Astrocyte (in vitro differentiated cells and primary cell): ENCODE data around the gene RMDN3. TPM values are rescaled to one million over a fixed set of nuclear protein-coding genes. Genes with fewer than 3 reads are reported as not detected.

Source experiments
- DNase-seq: peaks from one replicate; pipeline ENCODE4 v3.0.0-alpha.2; 2010; ENCODE audit warnings: low read depth
- FAIRE-seq: peaks from 2 replicates; lab custom pipeline; 2011; peaks lifted over from hg19 to GRCh38; lab: Jason Lieb, UNC
- H2AFZ ChIP-seq: 2 replicates; pipeline ENCODE4 v1.6.0; 2012; ENCODE audit warnings: low read depth, low read length, inconsistent platforms
- H3K27ac ChIP-seq: 2 replicates; pipeline ENCODE4 v1.5.1; 2011; ENCODE audit warnings: low read depth, low read length, inconsistent platforms
- H3K27me3 ChIP-seq: 2 replicates; pipeline ENCODE4 v1.6.0; 2011; ENCODE audit warnings: low read length, inconsistent platforms; ENCODE audit not compliant: insufficient read depth
- H3K36me3 ChIP-seq: 2 replicates; pipeline ENCODE4 v1.5.1; 2011; ENCODE audit warnings: low read length, inconsistent platforms; ENCODE audit not compliant: insufficient read depth
- H3K4me1 ChIP-seq: 2 replicates; pipeline ENCODE4 v1.5.1; 2011; ENCODE audit warnings: low read length, inconsistent platforms; ENCODE audit not compliant: insufficient read depth
- H3K4me2 ChIP-seq: 2 replicates; pipeline ENCODE4 v1.6.0; 2012; ENCODE audit warnings: low read length, inconsistent platforms
- H3K4me3 ChIP-seq: 2 replicates; pipeline ENCODE4 v1.5.1; 2011; ENCODE audit warnings: low read depth, mild to moderate bottlenecking, low read length, inconsistent platforms; ENCODE audit not compliant: insufficient read depth
- H3K79me2 ChIP-seq: 2 replicates; pipeline ENCODE4 v1.6.0; 2012; ENCODE audit warnings: mild to moderate bottlenecking, low read length, inconsistent platforms; ENCODE audit not compliant: insufficient read depth
- H3K9ac ChIP-seq: 2 replicates; pipeline ENCODE4 v1.6.0; 2012; ENCODE audit warnings: mild to moderate bottlenecking, low read length, inconsistent platforms
- H3K9me3 ChIP-seq: 2 replicates; pipeline ENCODE4 v1.5.1; 2012; ENCODE audit warnings: low read depth, mild to moderate bottlenecking, low read length, inconsistent platforms; ENCODE audit not compliant: insufficient read depth
- H4K20me1 ChIP-seq: 2 replicates; pipeline ENCODE4 v1.6.0; 2012; ENCODE audit warnings: low read length, inconsistent platforms; ENCODE audit not compliant: insufficient read depth
- H3K27ac Mint-ChIP-seq: one replicate; pipeline ENCODE4 v1.8.0; 2021; ENCODE audit warnings: mild to moderate bottlenecking, mixed read lengths; ENCODE audit not compliant: unreplicated experiment
- H3K27me3 Mint-ChIP-seq: one replicate; pipeline ENCODE4 v1.8.0; 2021; ENCODE audit warnings: low read depth, mixed read lengths; ENCODE audit not compliant: unreplicated experiment
- H3K36me3 Mint-ChIP-seq: one replicate; pipeline ENCODE4 v1.8.0; 2021; ENCODE audit warnings: low read depth, mixed read lengths; ENCODE audit not compliant: unreplicated experiment
- H3K4me1 Mint-ChIP-seq: one replicate; pipeline ENCODE4 v1.8.0; 2021; ENCODE audit warnings: low read depth, mixed read lengths; ENCODE audit not compliant: unreplicated experiment
- H3K4me3 Mint-ChIP-seq: one replicate; pipeline ENCODE4 v1.8.0; 2021; ENCODE audit warnings: mild to moderate bottlenecking, moderate library complexity, mixed read lengths; ENCODE audit not compliant: unreplicated experiment
- H3K9me3 Mint-ChIP-seq: one replicate; pipeline ENCODE4 v1.8.0; 2021; ENCODE audit warnings: mild to moderate bottlenecking, mixed read lengths; ENCODE audit not compliant: unreplicated experiment
- EZH2 ChIP-seq: IDR thresholded peaks from 2 replicates; pipeline ENCODE4 v1.6.1; 2012; ENCODE audit warnings: mild to moderate bottlenecking, low read length, inconsistent platforms; ENCODE audit not compliant: insufficient read depth
- total RNA-seq: library from RNA; stranded (reverse); gene quantifications from 2 replicates; pipeline ENCODE4 v1.2.1, GENCODE V29; 2021
- TF ChIP-seq, protein P1 (sequence below): IDR thresholded peaks from 2 replicates; pipeline ENCODE4 v1.5.1; 2011; ENCODE audit warnings: low read depth, mild to moderate bottlenecking, inconsistent platforms, low read length, moderate library complexity; ENCODE audit not compliant: insufficient read depth

The RMDN3 gene
- total RNA-seq, 1 donor from 2014 or later = 32.0 TPM

DNA sequence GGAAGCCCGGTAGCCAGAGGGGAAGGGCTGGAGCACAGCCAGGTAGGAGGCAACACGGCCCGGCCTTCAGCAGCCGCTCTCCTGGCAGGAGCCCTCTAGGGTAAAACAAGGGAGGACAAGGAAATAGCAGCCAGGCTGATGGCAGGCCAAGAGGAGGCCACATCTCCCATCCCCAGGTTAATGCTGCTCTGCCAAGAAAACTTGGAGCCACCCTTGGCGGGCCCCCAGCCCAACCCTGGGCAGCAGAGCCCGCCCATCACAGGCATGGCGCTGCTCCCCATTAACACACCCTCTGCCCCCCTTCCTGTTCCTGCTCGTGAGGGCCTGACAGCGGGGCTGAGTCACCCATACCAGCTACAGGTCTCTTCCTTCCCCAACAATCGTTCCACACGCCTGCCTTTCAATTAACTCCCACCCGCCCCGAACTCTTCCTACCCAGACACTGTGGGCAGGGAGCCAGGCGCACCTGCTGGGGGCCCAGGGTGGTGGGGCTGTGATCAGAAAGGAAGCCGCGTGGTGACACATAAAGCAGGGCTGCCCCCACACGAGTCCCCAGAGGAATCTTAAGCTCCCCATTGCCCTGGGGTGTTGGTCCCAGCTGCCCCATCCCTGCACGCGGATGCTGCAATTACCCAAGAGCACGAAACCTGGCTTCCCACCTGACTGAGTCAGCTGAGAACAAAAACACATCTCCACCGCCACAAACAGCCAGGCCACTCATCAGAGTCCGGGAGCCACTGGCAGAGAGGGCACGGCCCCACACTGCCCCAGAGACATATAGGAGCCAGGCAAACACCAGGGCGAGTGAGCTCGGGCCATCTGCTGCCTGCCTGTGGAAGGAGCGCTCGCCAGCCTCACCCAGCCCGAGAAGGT, 14.5 kb upstream of the RMDN3 start, which contains the start of gene C15orf62:
Gene C15orf62, plus strand, starts transcription at position 707 of the 873 bp plus-strand sequence. CDS start 516 bp downstream, outside the sequence.
- Mint-ChIP-seq H3K27me3 (no peaks in the 10 kb centered on the region), H3K27ac (peak within 1 kb of the TSS; percentile 58), H3K36me3 (peaks cover 7% of the 10 kb centered on the region), H3K9me3 (no peaks in the 10 kb centered on the region), H3K4me1 (peaks cover 21% of the 10 kb centered on the region), H3K4me3 (no peak within 1 kb of the TSS)
- FAIRE-seq (no peak), DNase-seq (peak; percentile 49)
- Histone ChIP-seq H3K4me2 (peak within 1 kb of the TSS; percentile 71), H3K4me3 (no peak within 1 kb of the TSS), H3K4me1 (peaks cover 46% of the 10 kb centered on the region), H2AFZ (peak within 1 kb of the TSS; percentile 56), H3K36me3 (peaks cover 2% of the 10 kb centered on the region), H3K27me3 (no peaks in the 10 kb centered on the region), H3K27ac (peak within 1 kb of the TSS; percentile 19), H3K9ac (peak within 1 kb of the TSS; percentile 27), H3K9me3 (no peaks in the 10 kb centered on the region), H3K79me2 (no peaks in the 10 kb centered on the region), H4K20me1 (peaks cover 46% of the 10 kb centered on the region)
- TF ChIP-seq, protein P1, sequence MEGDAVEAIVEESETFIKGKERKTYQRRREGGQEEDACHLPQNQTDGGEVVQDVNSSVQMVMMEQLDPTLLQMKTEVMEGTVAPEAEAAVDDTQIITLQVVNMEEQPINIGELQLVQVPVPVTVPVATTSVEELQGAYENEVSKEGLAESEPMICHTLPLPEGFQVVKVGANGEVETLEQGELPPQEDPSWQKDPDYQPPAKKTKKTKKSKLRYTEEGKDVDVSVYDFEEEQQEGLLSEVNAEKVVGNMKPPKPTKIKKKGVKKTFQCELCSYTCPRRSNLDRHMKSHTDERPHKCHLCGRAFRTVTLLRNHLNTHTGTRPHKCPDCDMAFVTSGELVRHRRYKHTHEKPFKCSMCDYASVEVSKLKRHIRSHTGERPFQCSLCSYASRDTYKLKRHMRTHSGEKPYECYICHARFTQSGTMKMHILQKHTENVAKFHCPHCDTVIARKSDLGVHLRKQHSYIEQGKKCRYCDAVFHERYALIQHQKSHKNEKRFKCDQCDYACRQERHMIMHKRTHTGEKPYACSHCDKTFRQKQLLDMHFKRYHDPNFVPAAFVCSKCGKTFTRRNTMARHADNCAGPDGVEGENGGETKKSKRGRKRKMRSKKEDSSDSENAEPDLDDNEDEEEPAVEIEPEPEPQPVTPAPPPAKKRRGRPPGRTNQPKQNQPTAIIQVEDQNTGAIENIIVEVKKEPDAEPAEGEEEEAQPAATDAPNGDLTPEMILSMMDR = no peak
- TF ChIP-seq EZH2 = no peak

DNA sequence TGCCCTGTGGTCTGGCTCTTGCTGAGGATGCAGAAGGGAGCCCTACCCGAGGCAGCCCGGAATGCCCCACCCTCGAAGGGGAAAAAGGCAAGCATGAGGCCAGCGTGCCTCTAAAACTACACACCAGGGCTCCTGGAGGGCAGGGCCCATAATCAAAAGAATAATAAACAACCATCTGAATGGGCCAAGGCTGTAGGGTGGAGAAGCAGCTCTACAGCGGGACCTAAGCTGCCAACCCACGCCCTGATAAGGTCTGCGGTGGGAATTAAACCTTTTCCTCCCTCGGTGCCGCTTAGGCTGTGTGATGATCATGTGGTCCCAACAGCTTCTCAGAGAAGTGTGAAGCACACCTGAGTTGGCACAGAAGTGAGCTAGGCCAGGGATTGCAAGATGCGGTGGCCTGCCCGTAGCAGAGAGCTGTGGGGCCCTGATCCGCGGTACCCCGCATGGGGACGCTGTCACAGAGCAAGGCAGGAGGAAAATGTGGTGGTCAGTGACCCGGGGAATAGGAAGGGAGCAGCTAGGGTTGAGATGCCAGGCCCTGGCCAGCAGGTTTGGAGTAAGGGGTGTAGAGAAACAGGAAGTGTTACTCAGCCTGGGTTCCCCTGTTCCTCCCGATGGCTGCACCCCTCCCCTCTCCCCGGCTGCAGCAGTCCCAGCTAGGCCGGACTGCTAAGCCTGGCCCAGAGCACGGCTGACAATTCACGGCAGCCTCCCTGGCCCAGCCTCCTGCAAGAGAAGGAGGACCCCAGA, 13.6 kb upstream of the RMDN3 start:
- no peak overlapping the region for H2AFZ ChIP-seq
- Mint-ChIP-seq H3K27ac (peak overlapping the region; percentile 41), H3K4me3 (no peak overlapping the region), H3K4me1 (peaks cover 21% of the 10 kb centered on the region), H3K9me3 (no peaks in the 10 kb centered on the region), H3K27me3 (no peaks in the 10 kb centered on the region), H3K36me3 (peaks cover 7% of the 10 kb centered on the region)
- FAIRE-seq (no peak), DNase-seq (no peak)
- H3K4me2 ChIP-seq = peak overlapping the region; percentile 71
- no peaks in the 10 kb centered on the region for H3K9me3 ChIP-seq
- H4K20me1 ChIP-seq = peaks cover 46% of the 10 kb centered on the region
- H3K79me2 ChIP-seq = no peaks in the 10 kb centered on the region
- peak overlapping the region; percentile 27 for H3K9ac ChIP-seq
- H3K4me1 ChIP-seq = peaks cover 51% of the 10 kb centered on the region
- no peaks in the 10 kb centered on the region for H3K27me3 ChIP-seq
- H3K4me3 ChIP-seq = no peak overlapping the region
- no peak for TF ChIP-seq EZH2
- TF ChIP-seq, protein P1 = no peak
- H3K36me3 ChIP-seq = peaks cover 2% of the 10 kb centered on the region
- no peak overlapping the region for H3K27ac ChIP-seq
